Spleen (tissue), 11 donors: ENCODE measurements around the gene OPRM1. TPM values are rescaled to one million over a fixed set of nuclear protein-coding genes. Genes with fewer than 3 reads are reported as not detected.
A peak's percentile ranks its signal among the peaks of the same experiment; 100 is the strongest.

Experiments
- DNase-seq: peaks from one replicate; pipeline ENCODE4 v3.0.0-alpha.2; 2020
- H3K27ac ChIP-seq, 8 donors: fragments of 200-600 bp; sonication (generic) in 7 of 8; 1 replicate in 4 of 8; 2 replicates in 4 of 8; pipeline versions ENCODE4 v1.5.0 to v1.8.0; 2016 to 2021; ENCODE audit warnings: inconsistent platforms in 4 of 8, mild to moderate bottlenecking in 4 of 8, moderate library complexity in 1 of 8
- H3K27me3 ChIP-seq, 7 donors: fragments of 200-600 bp; sonication (generic) in 6 of 7; replicated peaks in 1 of 7; 1 replicate in 4 of 7; 2 replicates in 3 of 7; pipeline versions ENCODE4 v1.5.0 to v1.8.0; 2016 to 2021; ENCODE audit warnings: inconsistent platforms in 3 of 7, mild to moderate bottlenecking in 1 of 7
- H3K36me3 ChIP-seq, 6 donors: fragments of 200-600 bp; sonication (generic) in 5 of 6; 1 replicate in 4 of 6; 2 replicates in 2 of 6; pipeline versions ENCODE4 v1.5.0 to v1.8.0; 2016 to 2021; ENCODE audit warnings: inconsistent platforms in 2 of 6
- H3K4me1 ChIP-seq, 6 donors: fragments of 200-600 bp; sonication (generic) in 5 of 6; 1 replicate in 3 of 6; 2 replicates in 3 of 6; pipeline versions ENCODE4 v1.5.0 to v1.8.0; 2016 to 2021; ENCODE audit warnings: inconsistent platforms in 3 of 6
- H3K4me3 ChIP-seq, 8 donors: fragments of 200-600 bp; sonication (generic) in 7 of 8; 1 replicate in 4 of 8; 2 replicates in 4 of 8; pipeline versions ENCODE4 v1.5.0 to v1.8.0; 2016 to 2021; ENCODE audit warnings: inconsistent platforms in 4 of 8, mild to moderate bottlenecking in 4 of 8, moderate library complexity in 2 of 8
- H3K9me3 ChIP-seq, 8 donors: fragments of 200-600 bp; sonication (generic) in 7 of 8; 1 replicate in 4 of 8; 2 replicates in 4 of 8; pipeline versions ENCODE4 v1.5.0 to v1.8.0; 2016 to 2021; ENCODE audit warnings: inconsistent platforms in 4 of 8
- POLR2A ChIP-seq, 3 donors: fragments of 450-650 bp; IDR thresholded peaks; one replicate each; pipeline ENCODE4 v1.5.1; 2017; ENCODE audit warnings: antibody characterized with exemption in 3 of 3, mild to moderate bottlenecking in 1 of 3
- POLR2AphosphoS5 ChIP-seq, 3 donors: sonication (generic); formaldehyde crosslinking; IDR thresholded peaks; one replicate each; pipeline ENCODE4 v1.5.1; 2017; ENCODE audit warnings: antibody characterized with exemption in 3 of 3
- WGBS, 5 donors: extraction: QIAGEN DNeasy Blood & Tissue Kit in 3 of 5; methylation state at CpG; one replicate each; pipeline versions ENCODE4 v1.1.5 to v1.1.7; 2013 to 2018; 5-methylcytosine and 5-hydroxymethylcytosine counted together
- intact Hi-C: fragments of 100-400 bp; cut with DNase I; formaldehyde crosslinking; loops from one replicate; pipeline ENCODE4 v1.15.0; 2023; ENCODE audit warnings: low total_unique reads
- polyA plus RNA-seq, 3 donors: library from polyadenylated mRNA; stranded (reverse); fragments of 200-250 nt; gene quantifications; one replicate each; pipeline ENCODE4 v1.2.1, GENCODE V29; 2013
- total RNA-seq, 7 donors: library from RNA; depleted of rRNA in 3 of 7; stranded (reverse); fragments of >200 nt in 3 of 7; fragmentation: NEBNext Ultra II Directional in 4 of 7; extraction: Animal tissue kit (Norgen Biotek cat#: 25700) in 4 of 7; gene quantifications; one replicate each; pipeline versions ENCODE4 v1.1.0 to v1.2.1, GENCODE V29; 2016 to 2021
- TF ChIP-seq, protein P1 (sequence below), 11 experiments: fragments of 200-600 bp in 7 of 11; fragments of 450-650 bp in 4 of 11; sonication (generic) in 4 of 11; IDR thresholded peaks in 8 of 11; conservative IDR thresholded peaks in 3 of 11; 1 replicate in 7 of 11; 2 replicates in 4 of 11; pipeline versions ENCODE4 v1.4.0 to v1.8.0; 2016 to 2021; ENCODE audit warnings: antibody characterized with exemption in 11 of 11, inconsistent platforms in 4 of 11, mild to moderate bottlenecking in 1 of 11
- donor health status: healthy with polysubstance abuse.
- donor health status: DM: no; HTN: no; CAD: no; lungs with moderate emphysema.
- donor health status: DM: no; HTN: no; CAD: no.
- donor health status: Bipolar disorder and iron deficiency.
- donor health status: healthy.
- donor health status: DM: no; HTN: no; CAD: no.
- donor health status: DM: yes; HTN: yes; CAD: no.

OPRM1 gene
- total and polyA plus RNA-seq, 10 donors = not detected

DNA sequence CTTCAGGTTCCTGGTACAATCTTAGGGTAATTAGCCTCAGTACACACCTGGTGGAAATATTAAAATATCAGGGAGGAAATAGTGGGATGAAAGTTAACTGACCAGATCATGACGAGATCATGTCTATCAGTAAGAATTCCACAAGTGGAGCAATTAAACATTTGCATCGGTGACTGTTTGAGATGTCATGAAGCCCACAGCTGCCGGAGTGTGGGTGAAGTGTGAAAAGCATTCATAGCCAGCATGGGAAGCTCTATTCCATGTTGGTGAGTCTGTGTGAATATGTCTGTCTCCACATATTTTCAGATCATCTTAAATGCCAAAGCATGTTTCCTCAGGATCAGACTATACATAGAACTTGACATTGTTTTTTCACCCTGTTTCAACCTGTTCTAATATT is 174.7 kb downstream of the OPRM1 start:
- H3K4me3 ChIP-seq = no peak overlapping the region
- no peaks in the 10 kb centered on the region for H3K27me3 ChIP-seq
- DNase-seq = no peak
- peaks cover 0 to 71% (median 0%) of the 10 kb centered on the region in 6 donors for H3K36me3 ChIP-seq
- 85 to 96% (median 91%) methylated on average over 3 of the region's 3 CpGs for WGBS, 5 donors
- H3K9me3 ChIP-seq = no peaks in the 10 kb centered on the region
- intact Hi-C loops = no loop called here
- H3K27ac ChIP-seq = no peak overlapping the region
- H3K4me1 ChIP-seq = peaks cover 0 to 15% (median 0%) of the 10 kb centered on the region in 6 donors
- no peak for TF ChIP-seq POLR2A (IDR thresholded peaks at IDR 0.05)
- TF ChIP-seq POLR2AphosphoS5 (IDR thresholded peaks at IDR 0.05) = no peak
- TF ChIP-seq, protein P1, sequence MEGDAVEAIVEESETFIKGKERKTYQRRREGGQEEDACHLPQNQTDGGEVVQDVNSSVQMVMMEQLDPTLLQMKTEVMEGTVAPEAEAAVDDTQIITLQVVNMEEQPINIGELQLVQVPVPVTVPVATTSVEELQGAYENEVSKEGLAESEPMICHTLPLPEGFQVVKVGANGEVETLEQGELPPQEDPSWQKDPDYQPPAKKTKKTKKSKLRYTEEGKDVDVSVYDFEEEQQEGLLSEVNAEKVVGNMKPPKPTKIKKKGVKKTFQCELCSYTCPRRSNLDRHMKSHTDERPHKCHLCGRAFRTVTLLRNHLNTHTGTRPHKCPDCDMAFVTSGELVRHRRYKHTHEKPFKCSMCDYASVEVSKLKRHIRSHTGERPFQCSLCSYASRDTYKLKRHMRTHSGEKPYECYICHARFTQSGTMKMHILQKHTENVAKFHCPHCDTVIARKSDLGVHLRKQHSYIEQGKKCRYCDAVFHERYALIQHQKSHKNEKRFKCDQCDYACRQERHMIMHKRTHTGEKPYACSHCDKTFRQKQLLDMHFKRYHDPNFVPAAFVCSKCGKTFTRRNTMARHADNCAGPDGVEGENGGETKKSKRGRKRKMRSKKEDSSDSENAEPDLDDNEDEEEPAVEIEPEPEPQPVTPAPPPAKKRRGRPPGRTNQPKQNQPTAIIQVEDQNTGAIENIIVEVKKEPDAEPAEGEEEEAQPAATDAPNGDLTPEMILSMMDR (IDR thresholded peaks at IDR 0.05 in 8 of 11, conservative IDR thresholded peaks at IDR 0.05 in 3 of 11) = no peak

DNA sequence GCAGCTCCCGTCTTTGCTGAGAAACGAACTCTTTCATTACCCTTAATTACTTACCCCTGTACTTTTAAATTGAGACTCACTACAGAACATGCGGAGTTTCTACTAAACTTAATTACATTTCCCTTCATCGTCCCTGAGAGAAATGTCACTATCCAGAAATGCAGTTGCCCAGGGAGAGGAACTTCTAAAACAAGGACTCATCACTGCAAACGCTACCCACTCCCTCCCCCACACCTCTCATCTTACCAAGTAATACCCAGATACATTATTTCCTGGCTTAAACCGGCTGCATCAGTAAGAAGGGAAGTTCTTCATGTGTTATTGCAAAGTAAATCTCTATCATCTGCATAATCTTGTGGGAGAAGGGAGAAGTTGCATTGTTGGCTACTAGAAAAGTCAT is 179.3 kb downstream of the OPRM1 start:
- intact Hi-C loops = no loop called here
- Histone ChIP-seq H3K36me3 (peaks cover 0 to 72% (median 1%) of the 10 kb centered on the region in 6 donors), H3K27ac (peak overlapping the region in 3 of 8 donors; percentile 9 to 31 (median 14)), H3K4me3 (no peak overlapping the region), H3K4me1 (peaks cover 0 to 37% (median 0%) of the 10 kb centered on the region in 6 donors), H3K9me3 (no peaks in the 10 kb centered on the region), H3K27me3 (no peaks in the 10 kb centered on the region)
- TF ChIP-seq POLR2A (IDR thresholded peaks at IDR 0.05) = no peak
- 38 to 48% (median 43%) methylated on average over 6 of the region's 6 CpGs for WGBS, 5 donors
- DNase-seq = no peak

DNA sequence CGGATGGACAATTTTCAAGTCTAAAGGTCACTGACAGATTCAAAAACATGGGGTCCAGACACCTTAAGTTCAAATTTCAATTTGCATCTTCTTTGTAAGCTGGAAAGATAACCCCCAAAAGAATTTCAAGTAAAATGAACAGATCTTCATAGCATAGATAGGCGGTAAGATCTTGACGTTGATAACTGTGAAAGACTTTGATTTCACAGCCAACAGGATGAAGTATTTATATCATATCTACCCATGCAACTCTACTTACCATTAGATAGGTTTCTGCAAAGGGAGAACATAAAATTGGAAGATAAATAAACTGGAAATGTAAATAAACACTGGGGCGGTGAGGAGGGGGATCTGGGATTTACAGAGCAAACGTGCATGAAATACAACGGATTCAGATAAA is 179.7 kb downstream of the OPRM1 start:
- Histone ChIP-seq H3K36me3 (peaks cover 0 to 70% (median 1%) of the 10 kb centered on the region in 6 donors), H3K4me3 (no peak overlapping the region), H3K9me3 (no peaks in the 10 kb centered on the region), H3K4me1 (peaks cover 0 to 37% (median 0%) of the 10 kb centered on the region in 6 donors), H3K27me3 (no peaks in the 10 kb centered on the region), H3K27ac (peak overlapping the region in 1 of 8 donors; percentile 30)
- WGBS, 5 donors = 83 to 90% (median 87%) methylated on average over 6 of the region's 6 CpGs
- intact Hi-C loops = no loop called here
- DNase-seq = no peak
- TF ChIP-seq, protein P1 (IDR thresholded peaks at IDR 0.05 in 8 of 11, conservative IDR thresholded peaks at IDR 0.05 in 3 of 11) = no peak
- no peak for TF ChIP-seq POLR2A (IDR thresholded peaks at IDR 0.05)
- no peak for TF ChIP-seq POLR2AphosphoS5 (IDR thresholded peaks at IDR 0.05)

DNA sequence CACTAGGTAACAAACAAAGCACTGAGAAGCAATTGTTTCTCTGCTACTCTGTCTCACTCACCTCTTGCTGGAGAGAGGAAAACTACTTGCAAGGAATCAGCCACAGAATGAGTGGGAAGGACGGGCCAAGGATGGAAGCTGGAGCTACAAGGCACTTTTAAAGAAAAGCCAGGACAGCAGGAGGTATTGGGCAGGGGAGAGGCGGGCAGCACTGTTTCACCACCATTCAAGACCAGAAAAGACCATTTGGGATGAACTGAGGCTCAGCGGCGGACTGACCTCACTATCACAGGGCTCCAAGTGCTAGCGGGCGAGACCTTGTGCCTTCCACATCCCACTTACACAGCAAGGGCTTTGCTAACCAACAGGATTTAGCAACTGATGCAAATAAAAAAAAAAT is 180.2 kb downstream of the OPRM1 start:
- 88 to 94% (median 90%) methylated on average over 6 of the region's 6 CpGs for WGBS, 5 donors
- H3K4me3 ChIP-seq = no peak overlapping the region
- no peak for TF ChIP-seq POLR2A (IDR thresholded peaks at IDR 0.05)
- TF ChIP-seq, protein P1 (IDR thresholded peaks at IDR 0.05 in 8 of 11, conservative IDR thresholded peaks at IDR 0.05 in 3 of 11) = no peak
- no peak for TF ChIP-seq POLR2AphosphoS5 (IDR thresholded peaks at IDR 0.05)
- no peaks in the 10 kb centered on the region for H3K9me3 ChIP-seq
- H3K36me3 ChIP-seq = peaks cover 0 to 66% (median 1%) of the 10 kb centered on the region in 6 donors
- DNase-seq = no peak
- H3K4me1 ChIP-seq = peaks cover 0 to 37% (median 0%) of the 10 kb centered on the region in 6 donors
- H3K27ac ChIP-seq = no peak overlapping the region
- no peaks in the 10 kb centered on the region for H3K27me3 ChIP-seq
- intact Hi-C loops = no loop called here

DNA sequence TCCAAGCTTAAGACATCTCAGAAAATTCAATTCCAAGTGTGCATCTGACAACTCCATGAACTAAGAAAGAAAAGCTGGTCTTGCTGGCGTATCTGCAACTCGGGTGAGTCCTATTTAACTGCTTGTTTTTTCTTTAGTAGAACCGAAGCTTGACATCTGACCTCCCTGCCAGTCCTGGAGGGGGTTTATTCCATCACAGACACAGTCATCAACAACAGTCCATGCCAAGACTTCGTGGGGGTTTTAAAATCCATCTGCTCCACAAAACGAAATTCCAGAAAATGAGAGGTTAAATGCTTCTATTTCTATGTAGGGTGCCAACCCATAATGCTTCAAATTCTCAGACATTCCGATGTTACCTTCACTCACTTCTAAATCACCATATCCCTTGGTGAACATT is 183.7 kb downstream of the OPRM1 start:
- 81 to 89% (median 86%) methylated on average over 6 of the region's 6 CpGs for WGBS, 5 donors
- Histone ChIP-seq H3K4me3 (no peak overlapping the region), H3K4me1 (peaks cover 0 to 45% (median 2%) of the 10 kb centered on the region in 6 donors), H3K27me3 (no peaks in the 10 kb centered on the region), H3K36me3 (peaks cover 0 to 54% (median 1%) of the 10 kb centered on the region in 6 donors), H3K9me3 (no peaks in the 10 kb centered on the region), H3K27ac (no peak overlapping the region)
- intact Hi-C loops = no loop called here
- TF ChIP-seq, protein P1 (IDR thresholded peaks at IDR 0.05 in 8 of 11, conservative IDR thresholded peaks at IDR 0.05 in 3 of 11) = no peak
- no peak for TF ChIP-seq POLR2A (IDR thresholded peaks at IDR 0.05)
- TF ChIP-seq POLR2AphosphoS5 (IDR thresholded peaks at IDR 0.05) = no peak
- no peak for DNase-seq
